COLO829 (cell line): Measurements from ENCODE around the gene ENG.
"Not testable (repeated sequence)": the region's sequence is repeated elsewhere in the genome, so short reads cannot be mapped to it uniquely, and the experiment has no call there.

ENCODE experiments used
- DNase-seq: peaks from one replicate; pipeline ENCODE4 v3.0.0; 2012; ENCODE audit warnings: low spot score

The ENG gene

GRCh38 chr9:127792417-127793031 lies 61.9 kb downstream of the ENG start:
- no peak for DNase-seq

- DNase-seq = no peak
Measured at GRCh38 chr9:127791085-127791484, 63.4 kb downstream of the ENG start.

- no peak for DNase-seq
Measured at GRCh38 chr9:127790094-127790855, 64.2 kb downstream of the ENG start.

GRCh38 chr9:127789179-127789578 lies 65.3 kb downstream of the ENG start:
- DNase-seq = no peak

- no peak for DNase-seq
Measured at GRCh38 chr9:127788337-127789011, 66.0 kb downstream of the ENG start.

- DNase-seq = no peak
Measured at GRCh38 chr9:127786773-127787104, 67.7 kb downstream of the ENG start.

- peak; percentile 96 for DNase-seq
Measured at GRCh38 chr9:127785933-127786772, 68.3 kb downstream of the ENG start, which contains the start of gene CDK9. Gene CDK9, plus strand, starts transcription at chr9:127786034. Its CDS starts 115 bp downstream, at chr9:127786149.

- peak; percentile 92 for DNase-seq
Measured at GRCh38 chr9:127785023-127785932, 69.2 kb downstream of the ENG start.

GRCh38 chr9:127783111-127784008 lies 71.1 kb downstream of the ENG start:
- DNase-seq = no peak

GRCh38 chr9:127781806-127782205 lies 72.7 kb downstream of the ENG start:
- no peak for DNase-seq

GRCh38 chr9:127780909-127781308 lies 73.5 kb downstream of the ENG start:
- DNase-seq = not testable (repeated sequence)

- no peak for DNase-seq
Measured at GRCh38 chr9:127780126-127780885, 74.2 kb downstream of the ENG start.

GRCh38 chr9:127779136-127779981 lies 75.1 kb downstream of the ENG start:
- no peak for DNase-seq

- no peak for DNase-seq
Measured at GRCh38 chr9:127778280-127779135, 76.0 kb downstream of the ENG start, which contains the start of gene SH2D3C. Gene SH2D3C, minus strand, starts transcription at chr9:127778666. Its CDS starts 39 bp downstream, at chr9:127778627.

- no peak for DNase-seq
Measured at GRCh38 chr9:127777368-127777980, 77.0 kb downstream of the ENG start.

- no peak for DNase-seq
Measured at GRCh38 chr9:127776924-127777289, 77.6 kb downstream of the ENG start.
